ENCODE results near the gene MAEL.

The MAEL gene

DNA sequence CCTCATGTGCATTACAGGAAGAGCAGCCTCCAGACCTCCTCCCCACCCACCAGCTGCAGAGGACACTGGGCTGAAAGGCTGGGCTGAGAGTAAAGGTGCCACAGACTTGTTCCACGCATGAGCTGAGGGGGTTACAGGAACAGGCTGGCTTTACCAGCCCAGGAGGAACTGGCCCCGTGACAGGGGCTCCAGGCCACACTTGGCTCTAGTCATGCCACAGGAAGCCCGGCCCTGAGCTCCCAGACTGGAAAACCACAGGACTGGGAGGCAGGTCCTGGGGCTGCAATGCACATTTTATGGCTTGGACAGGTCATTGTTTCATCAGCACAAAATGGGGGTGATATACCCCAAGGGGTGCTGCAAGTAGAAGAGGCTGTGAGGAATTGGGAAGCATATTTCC is 65.5 kb downstream of the MAEL start:
- TF ChIP-seq, protein P1, sequence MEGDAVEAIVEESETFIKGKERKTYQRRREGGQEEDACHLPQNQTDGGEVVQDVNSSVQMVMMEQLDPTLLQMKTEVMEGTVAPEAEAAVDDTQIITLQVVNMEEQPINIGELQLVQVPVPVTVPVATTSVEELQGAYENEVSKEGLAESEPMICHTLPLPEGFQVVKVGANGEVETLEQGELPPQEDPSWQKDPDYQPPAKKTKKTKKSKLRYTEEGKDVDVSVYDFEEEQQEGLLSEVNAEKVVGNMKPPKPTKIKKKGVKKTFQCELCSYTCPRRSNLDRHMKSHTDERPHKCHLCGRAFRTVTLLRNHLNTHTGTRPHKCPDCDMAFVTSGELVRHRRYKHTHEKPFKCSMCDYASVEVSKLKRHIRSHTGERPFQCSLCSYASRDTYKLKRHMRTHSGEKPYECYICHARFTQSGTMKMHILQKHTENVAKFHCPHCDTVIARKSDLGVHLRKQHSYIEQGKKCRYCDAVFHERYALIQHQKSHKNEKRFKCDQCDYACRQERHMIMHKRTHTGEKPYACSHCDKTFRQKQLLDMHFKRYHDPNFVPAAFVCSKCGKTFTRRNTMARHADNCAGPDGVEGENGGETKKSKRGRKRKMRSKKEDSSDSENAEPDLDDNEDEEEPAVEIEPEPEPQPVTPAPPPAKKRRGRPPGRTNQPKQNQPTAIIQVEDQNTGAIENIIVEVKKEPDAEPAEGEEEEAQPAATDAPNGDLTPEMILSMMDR (conservative IDR thresholded peaks at IDR 0.05; ENCODE audit: control insufficient read depth, insufficient read depth, low read depth, low read length): no peak
- H3K4me3 ChIP-seq (ENCODE audit: control insufficient read depth, low read depth, low read length): no peak overlapping the region
- no peak for DNase-seq (ENCODE audit: low read depth)

DNA sequence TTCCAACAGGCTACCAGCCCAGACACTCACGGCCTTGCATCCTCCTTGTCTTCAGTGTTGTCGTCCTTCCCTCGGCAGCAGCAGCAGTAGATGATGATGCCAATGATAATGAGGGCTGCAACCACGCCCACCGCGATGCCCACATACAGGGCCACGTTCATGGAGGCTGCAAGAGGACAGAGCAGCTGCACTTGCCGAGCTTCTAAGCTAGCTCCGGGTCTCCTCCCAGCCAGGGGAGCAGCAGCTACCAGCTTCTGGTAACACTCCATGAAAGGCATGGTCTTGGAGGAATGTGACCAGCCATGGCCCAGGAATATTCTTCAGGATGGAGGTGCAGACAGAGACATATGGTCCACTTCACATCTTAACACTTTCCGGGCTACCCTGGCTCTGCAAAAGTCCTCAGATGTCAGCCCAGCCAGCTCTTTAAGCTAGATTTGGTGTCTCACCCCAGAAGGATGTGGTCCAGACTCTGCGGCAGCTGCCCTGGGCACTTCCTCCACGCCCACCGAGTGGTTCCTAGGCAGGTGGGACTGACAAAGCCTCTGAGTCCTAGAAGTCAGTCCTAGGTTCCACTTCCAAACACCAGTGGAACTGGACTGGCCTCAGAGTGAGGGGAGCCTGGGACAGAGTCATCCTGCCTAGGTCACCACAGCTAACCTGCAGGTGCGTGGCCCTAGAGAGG is 66.0 kb downstream of the MAEL start:
- no peak overlapping the region for H3K4me3 ChIP-seq (ENCODE audit: control insufficient read depth, low read depth, low read length)
- TF ChIP-seq, protein P1 (conservative IDR thresholded peaks at IDR 0.05; ENCODE audit: control insufficient read depth, insufficient read depth, low read depth, low read length): no peak
- no peak for DNase-seq (ENCODE audit: low read depth)

DNA sequence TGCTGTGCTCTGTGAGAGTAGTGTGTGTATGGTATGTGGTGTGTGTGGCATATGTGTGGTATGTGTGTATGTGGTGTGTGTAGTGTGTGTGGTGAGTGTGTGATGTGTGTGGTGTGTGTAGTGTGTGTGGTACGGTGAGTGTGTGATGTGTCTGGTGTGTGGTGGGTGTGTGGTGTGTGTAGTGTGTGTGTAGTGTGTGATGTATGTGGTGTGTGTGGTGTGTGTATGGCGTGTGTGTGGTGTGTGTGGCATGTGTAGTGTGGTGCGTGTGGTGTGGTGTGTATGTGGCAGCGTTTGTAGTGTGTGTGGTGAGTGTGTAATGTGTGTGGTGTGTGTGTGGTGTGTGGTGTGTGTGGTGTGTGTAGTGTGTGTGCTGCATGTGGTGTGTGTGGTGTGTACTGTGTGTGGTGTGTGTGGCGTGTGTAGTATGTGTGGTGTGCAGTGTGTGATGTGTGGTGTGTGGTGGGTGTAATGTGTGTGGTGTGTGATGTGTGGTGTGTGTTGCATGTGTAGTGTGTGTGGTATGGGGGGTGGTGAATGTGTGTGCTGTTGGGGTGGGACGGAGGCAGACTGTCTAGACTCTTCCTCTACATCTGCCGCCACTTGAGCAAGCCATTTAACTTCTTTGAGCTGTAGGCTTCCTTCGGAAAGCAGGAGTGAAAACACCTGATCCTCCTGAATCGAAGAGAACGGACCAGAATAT is 67.6 kb downstream of the MAEL start:
- TF ChIP-seq, protein P1 (conservative IDR thresholded peaks at IDR 0.05; ENCODE audit: control insufficient read depth, insufficient read depth, low read depth, low read length): no peak
- no peak for DNase-seq (ENCODE audit: low read depth)

DNA sequence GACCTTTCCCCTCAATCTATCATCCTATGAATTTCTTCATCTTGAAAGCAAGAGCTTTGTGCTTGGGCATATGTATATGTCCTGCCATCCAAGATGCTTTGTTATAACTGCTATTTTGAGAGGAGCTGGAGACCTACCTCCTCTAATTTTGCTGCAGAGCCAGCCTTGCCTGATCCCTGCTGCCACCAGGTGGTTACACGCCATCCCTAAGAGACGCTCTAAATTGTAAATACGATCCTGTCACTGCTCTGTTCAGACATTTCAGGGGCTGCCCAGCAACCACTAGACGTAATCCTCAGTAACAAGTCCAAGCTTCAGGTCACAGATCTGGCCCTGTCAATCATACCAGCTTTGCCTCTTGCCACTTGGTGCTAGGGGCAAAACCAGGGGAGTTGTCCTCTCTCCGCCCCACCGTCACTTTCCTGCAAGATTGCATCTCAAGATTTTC is 68.2 kb downstream of the MAEL start:
- no peak overlapping the region for H3K4me3 ChIP-seq (ENCODE audit: control insufficient read depth, low read depth, low read length)
- DNase-seq (ENCODE audit: low read depth): peak; percentile 19
- TF ChIP-seq, protein P1 (conservative IDR thresholded peaks at IDR 0.05; ENCODE audit: control insufficient read depth, insufficient read depth, low read depth, low read length): peak; percentile 39

More for the DNA sequence above, 67.6 kb downstream of the MAEL start:
- no peak overlapping the region for H3K4me3 ChIP-seq (ENCODE audit: control insufficient read depth, low read depth, low read length)

DNA sequence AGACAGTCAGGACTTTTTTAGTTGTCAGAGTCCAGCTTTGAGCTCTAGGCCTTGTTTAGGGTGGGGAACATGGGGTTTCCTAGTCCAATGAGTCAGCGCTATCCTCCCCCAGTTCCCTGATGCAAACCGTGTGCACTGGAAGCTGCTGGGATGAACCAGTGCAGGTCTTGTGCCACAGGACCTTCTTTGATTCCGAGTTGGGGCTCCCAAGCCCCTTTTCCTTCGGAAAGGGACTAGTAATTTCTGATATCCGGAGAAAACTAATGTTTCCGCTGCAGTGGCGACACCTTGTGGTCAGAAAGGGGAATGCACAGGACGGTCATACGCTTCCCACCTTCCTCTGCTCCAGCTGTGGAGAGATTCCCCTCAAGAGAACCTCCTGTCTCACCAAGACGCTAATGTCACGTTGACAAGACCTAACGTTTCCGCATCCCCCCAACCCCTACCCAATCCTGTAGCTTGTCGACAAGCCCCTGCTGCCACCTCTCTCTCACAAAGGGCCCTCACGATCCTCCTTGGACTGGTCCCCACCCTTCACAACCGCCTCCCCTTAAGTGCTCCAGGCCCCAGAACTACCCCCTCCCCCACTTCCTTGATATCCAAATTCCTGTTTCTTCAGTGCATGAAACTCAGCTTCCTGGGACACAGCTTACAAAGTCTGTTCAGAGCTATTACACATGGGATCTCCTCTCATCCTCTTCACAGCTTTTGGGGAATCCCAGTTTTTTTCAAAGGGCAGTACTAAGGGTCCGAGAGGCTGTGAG is 70.1 kb downstream of the MAEL start:
- H3K4me3 ChIP-seq (ENCODE audit: control insufficient read depth, low read depth, low read length): no peak overlapping the region
- TF ChIP-seq, protein P1 (conservative IDR thresholded peaks at IDR 0.05; ENCODE audit: control insufficient read depth, insufficient read depth, low read depth, low read length): peak; percentile 96
- peak; percentile 62 for DNase-seq (ENCODE audit: low read depth)

DNA sequence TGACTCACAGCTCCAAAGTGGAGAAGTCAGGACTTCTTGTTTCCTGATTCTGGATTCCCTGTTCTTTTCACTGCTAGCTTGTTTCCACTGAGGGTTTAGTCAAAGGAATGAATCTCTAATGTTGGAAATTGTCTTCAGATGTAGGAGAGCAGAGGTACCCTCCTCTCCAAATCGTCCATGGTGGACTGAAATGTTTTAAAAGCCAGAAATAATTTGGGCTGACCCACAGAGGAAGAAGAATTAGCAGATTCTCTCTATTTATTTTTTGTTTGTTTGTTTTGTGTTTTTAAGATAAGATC is 70.7 kb downstream of the MAEL start:
- H3K4me3 ChIP-seq (ENCODE audit: control insufficient read depth, low read depth, low read length): no peak overlapping the region
- no peak for DNase-seq (ENCODE audit: low read depth)
- TF ChIP-seq, protein P1 (conservative IDR thresholded peaks at IDR 0.05; ENCODE audit: control insufficient read depth, insufficient read depth, low read depth, low read length): no peak

Measured in fibroblast of mammary gland (primary cell).